ENCODE data around the gene RNF144B. TPM values are rescaled to one million over a fixed set of nuclear protein-coding genes. Genes with fewer than 3 reads are reported as not detected.

Gene RNF144B
- total RNA-seq, 1 experiment from 2014 or later: 2.3 TPM

DNA sequence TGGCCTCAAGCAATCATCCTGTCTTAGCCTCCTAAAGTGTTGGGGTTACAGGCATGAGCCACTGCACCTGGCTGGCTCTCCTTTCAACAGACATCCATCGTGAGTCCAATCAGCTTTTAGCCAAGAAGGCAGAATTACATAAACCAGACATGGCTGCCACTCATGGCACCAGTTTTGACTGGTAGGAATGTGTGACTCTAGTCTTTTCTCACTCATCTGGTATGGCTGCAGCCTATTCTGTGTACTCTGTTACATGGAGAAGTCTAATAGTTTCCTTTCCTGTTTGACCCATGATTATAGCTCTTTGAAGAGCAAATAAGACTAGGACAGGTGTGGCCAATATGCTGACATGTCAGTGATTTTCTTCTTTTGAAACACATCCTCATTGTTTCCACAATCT, 27.0 kb upstream of the RNF144B start:
- WGBS (ENCODE audit: extremely low coverage, insufficient read length, low lambda C conversion rate): no CpG with 5 or more reads among the region's 1 CpG
- no peak overlapping the region for H3K4me3 Mint-ChIP-seq

More for the DNA sequence above, 27.0 kb upstream of the RNF144B start:
- Mint-ChIP-seq H3K36me3 (ENCODE audit: insufficient read depth in 1 of 3, low read depth in 3 of 3) (peaks cover 0 to 7% (median 0%) of the 10 kb centered on the region in 3 experiments; a peak in 1 of 7 replicates), H3K4me1 (no peaks in the 10 kb centered on the region), H3K27ac (no peak overlapping the region; a peak in 1 of 7 replicates), H3K9me3 (peaks cover 6 to 13% of the 10 kb centered on the region in 2 experiments; a peak in 4 of 5 replicates), H3K27me3 (ENCODE audit: low read depth) (peaks cover 4% of the 10 kb centered on the region; the same call in 1 of the 2 replicates)
- H3K27me3 ChIP-seq (ENCODE audit: insufficient read depth, low read length): no peaks in the 10 kb centered on the region
- H2BK5ac ChIP-seq (ENCODE audit: insufficient read length, low read length): no peak overlapping the region
- no peak overlapping the region for H4K91ac ChIP-seq (ENCODE audit: insufficient read length, low read depth, low read length)
- no peaks in the 10 kb centered on the region for H3K23me2 ChIP-seq (ENCODE audit: insufficient read length, low read depth, low read length, poor library complexity, severe bottlenecking)
- H3K4me2 ChIP-seq (ENCODE audit: insufficient read depth, insufficient read length, low read length): no peak overlapping the region
- H3K4ac ChIP-seq (ENCODE audit: low read depth, low read length): no peak overlapping the region
- no peak overlapping the region for H2BK15ac ChIP-seq (ENCODE audit: low read depth, low read length)
- no peaks in the 10 kb centered on the region for H4K20me1 ChIP-seq (ENCODE audit: control insufficient read depth, insufficient read depth, insufficient read length)
- no peaks in the 10 kb centered on the region for H3K79me2 ChIP-seq (ENCODE audit: insufficient read depth, low read length)
- no peak overlapping the region for H3K23ac ChIP-seq (ENCODE audit: insufficient read length, low read depth, low read length)
- no peak overlapping the region for H4K8ac ChIP-seq (replicated peaks; ENCODE audit: insufficient read length, low read depth, low read length)
- no peak overlapping the region for H2BK120ac ChIP-seq (ENCODE audit: low read depth, low read length, poor library complexity, severe bottlenecking)
- no peak overlapping the region for H2AK5ac ChIP-seq (ENCODE audit: insufficient read length, low read length)
- H3K18ac ChIP-seq (ENCODE audit: insufficient read length, low read depth, low read length): no peak overlapping the region
- H3K9me3 ChIP-seq (ENCODE audit: control insufficient read depth, low read depth, low read length): no peaks in the 10 kb centered on the region
- no peak overlapping the region for H3K9ac ChIP-seq (ENCODE audit: extremely low read depth, insufficient read length, low read length)
- no peak overlapping the region for H3T11ph ChIP-seq (ENCODE audit: low read length)
- H3K27ac ChIP-seq (ENCODE audit: insufficient read length, low read depth, low read length): no peak overlapping the region
- no peak overlapping the region for H3K56ac ChIP-seq (ENCODE audit: insufficient read length, low read depth, low read length)
- no peaks in the 10 kb centered on the region for H3K79me1 ChIP-seq (ENCODE audit: insufficient read depth, low read depth, low read length, poor library complexity, severe bottlenecking)
- no peak overlapping the region for H2AFZ ChIP-seq (ENCODE audit: low read length)
- no peak overlapping the region for H2BK20ac ChIP-seq (ENCODE audit: low read depth, low read length, poor library complexity, severe bottlenecking)
- TF ChIP-seq, protein P1, sequence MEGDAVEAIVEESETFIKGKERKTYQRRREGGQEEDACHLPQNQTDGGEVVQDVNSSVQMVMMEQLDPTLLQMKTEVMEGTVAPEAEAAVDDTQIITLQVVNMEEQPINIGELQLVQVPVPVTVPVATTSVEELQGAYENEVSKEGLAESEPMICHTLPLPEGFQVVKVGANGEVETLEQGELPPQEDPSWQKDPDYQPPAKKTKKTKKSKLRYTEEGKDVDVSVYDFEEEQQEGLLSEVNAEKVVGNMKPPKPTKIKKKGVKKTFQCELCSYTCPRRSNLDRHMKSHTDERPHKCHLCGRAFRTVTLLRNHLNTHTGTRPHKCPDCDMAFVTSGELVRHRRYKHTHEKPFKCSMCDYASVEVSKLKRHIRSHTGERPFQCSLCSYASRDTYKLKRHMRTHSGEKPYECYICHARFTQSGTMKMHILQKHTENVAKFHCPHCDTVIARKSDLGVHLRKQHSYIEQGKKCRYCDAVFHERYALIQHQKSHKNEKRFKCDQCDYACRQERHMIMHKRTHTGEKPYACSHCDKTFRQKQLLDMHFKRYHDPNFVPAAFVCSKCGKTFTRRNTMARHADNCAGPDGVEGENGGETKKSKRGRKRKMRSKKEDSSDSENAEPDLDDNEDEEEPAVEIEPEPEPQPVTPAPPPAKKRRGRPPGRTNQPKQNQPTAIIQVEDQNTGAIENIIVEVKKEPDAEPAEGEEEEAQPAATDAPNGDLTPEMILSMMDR (conservative IDR thresholded peaks at IDR 0.05): no peak
- H3K4me1 ChIP-seq (ENCODE audit: insufficient read depth, low read length): no peaks in the 10 kb centered on the region
- no peak overlapping the region for H4K5ac ChIP-seq (ENCODE audit: insufficient read length, low read depth, low read length)
- no peak overlapping the region for H3K14ac ChIP-seq (ENCODE audit: insufficient read depth, low read length)
- no peak overlapping the region for H2BK12ac ChIP-seq (ENCODE audit: insufficient read length, low read depth, low read length)
- no peak for DNase-seq

All from H9 (cell line).